ENCODE data around the gene CLBA1. TPM values are rescaled to one million over a fixed set of nuclear protein-coding genes. Genes with fewer than 3 reads are reported as not detected.
"Not testable (repeated sequence)": the region's sequence is repeated elsewhere in the genome, so short reads cannot be mapped to it uniquely, and the experiment has no call there.

The CLBA1 gene
- total RNA-seq, 1 donor from 2014 or later = 7.7 TPM

DNA sequence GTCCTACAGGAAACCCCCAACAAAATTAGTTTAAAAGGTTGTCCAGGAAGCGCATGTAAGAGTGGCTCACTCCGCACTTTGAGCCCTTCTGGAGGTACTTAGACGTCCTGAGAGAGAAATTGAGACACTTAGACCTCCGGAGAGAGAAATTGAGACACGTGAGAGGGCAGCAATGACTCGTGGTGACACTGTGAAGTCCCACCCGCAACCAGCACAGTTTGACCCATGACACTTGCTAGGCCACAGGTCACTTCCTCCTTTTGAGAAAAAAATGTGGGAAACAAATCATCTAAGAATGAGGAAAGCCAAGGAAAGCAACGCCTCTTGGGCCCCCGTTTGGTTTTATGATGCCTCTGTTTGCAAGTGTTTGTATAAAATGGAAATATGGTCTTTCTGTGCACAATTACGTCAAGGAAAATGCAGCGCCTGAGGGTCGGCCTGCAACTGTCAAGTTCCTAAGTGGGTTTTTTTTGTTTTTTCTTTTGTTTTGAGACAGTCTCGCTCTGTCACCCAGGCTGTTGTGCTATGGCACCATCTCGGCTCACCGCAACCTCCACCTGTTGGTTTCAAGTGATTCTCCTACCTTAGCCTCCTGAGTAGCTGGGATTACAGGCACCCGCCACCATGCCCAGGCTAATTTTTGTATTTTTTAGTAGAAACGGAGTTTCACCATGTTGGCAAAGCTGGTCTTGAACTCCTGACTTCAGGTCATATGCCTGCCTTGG lies 48.9 kb downstream of the CLBA1 start:
- TF ChIP-seq, protein P1, sequence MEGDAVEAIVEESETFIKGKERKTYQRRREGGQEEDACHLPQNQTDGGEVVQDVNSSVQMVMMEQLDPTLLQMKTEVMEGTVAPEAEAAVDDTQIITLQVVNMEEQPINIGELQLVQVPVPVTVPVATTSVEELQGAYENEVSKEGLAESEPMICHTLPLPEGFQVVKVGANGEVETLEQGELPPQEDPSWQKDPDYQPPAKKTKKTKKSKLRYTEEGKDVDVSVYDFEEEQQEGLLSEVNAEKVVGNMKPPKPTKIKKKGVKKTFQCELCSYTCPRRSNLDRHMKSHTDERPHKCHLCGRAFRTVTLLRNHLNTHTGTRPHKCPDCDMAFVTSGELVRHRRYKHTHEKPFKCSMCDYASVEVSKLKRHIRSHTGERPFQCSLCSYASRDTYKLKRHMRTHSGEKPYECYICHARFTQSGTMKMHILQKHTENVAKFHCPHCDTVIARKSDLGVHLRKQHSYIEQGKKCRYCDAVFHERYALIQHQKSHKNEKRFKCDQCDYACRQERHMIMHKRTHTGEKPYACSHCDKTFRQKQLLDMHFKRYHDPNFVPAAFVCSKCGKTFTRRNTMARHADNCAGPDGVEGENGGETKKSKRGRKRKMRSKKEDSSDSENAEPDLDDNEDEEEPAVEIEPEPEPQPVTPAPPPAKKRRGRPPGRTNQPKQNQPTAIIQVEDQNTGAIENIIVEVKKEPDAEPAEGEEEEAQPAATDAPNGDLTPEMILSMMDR (IDR thresholded peaks at IDR 0.05) = no peak
- Mint-ChIP-seq H3K9me3 (ENCODE audit: unreplicated experiment) (no peaks in the 10 kb centered on the region), H3K27me3 (ENCODE audit: unreplicated experiment) (peaks cover 9% of the 10 kb centered on the region), H3K4me1 (ENCODE audit: unreplicated experiment) (peaks cover 10% of the 10 kb centered on the region), H3K27ac (ENCODE audit: unreplicated experiment) (no peak overlapping the region), H3K36me3 (ENCODE audit: unreplicated experiment) (no peaks in the 10 kb centered on the region), H3K4me3 (ENCODE audit: unreplicated experiment) (no peak overlapping the region)
- no peak for DNase-seq (ENCODE audit: extremely low spot score, unreplicated experiment)

DNA sequence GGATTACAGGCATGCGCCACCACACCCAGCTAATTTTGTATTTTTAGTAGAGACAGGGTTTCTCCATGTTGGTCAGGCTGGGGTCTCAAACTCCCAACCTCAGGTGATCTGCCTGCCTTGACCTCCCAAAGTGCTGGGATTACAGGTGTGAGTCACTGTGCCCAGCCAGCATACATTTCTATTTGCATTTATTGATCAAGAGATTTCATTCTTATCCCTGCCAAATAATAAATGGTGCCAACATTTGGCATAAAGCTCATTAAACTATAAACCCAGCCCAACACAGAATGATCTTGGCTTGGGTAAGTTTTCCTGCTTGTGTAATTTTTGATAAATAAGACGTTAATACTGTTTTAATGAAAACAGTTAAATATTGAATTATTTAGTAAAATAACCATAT lies 50.0 kb downstream of the CLBA1 start:
- not testable (repeated sequence) for H3K9me3 Mint-ChIP-seq (ENCODE audit: unreplicated experiment); H3K4me3 Mint-ChIP-seq (ENCODE audit: unreplicated experiment); DNase-seq (ENCODE audit: extremely low spot score, unreplicated experiment); H3K36me3 Mint-ChIP-seq (ENCODE audit: unreplicated experiment); H3K27ac Mint-ChIP-seq (ENCODE audit: unreplicated experiment)
- peaks cover 10% of the 10 kb centered on the region for H3K4me1 Mint-ChIP-seq (ENCODE audit: unreplicated experiment)
- H3K27me3 Mint-ChIP-seq (ENCODE audit: unreplicated experiment) = peaks cover 12% of the 10 kb centered on the region

DNA sequence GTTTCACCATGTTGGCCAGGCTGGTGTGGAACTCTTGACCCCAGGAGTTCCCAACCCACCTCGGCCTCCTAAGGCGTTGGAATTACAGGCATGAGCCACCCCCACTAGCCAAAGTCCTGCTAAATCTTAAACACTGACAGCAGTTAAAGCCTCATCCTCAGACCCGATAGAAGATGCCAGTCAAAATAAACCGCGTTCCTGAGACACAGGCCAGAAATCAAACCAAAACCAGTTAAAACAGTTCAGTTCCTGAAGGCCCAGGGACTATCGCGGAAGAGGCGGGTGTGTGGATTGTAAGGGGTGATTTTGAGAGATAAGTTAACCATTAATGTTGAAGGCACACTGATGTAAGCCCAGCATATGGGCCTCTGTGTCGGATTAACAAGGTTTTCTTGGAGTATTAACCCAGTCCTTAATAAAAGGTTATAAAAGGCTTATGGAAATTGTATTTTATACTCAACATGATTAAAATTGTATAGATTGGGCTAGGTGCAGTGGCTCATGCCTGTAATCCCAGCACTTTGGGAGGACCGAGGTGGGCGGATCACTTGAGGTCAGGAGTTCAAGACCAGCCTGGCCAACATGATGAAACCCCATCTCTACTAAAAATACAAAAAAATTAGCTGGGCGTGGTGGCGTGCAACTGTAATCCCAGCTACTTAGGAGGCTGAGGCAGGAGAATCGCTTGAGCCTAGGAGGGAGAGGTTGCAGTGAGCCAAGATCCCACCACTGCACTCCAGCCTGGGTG lies 54.0 kb downstream of the CLBA1 start:
- peaks cover 9% of the 10 kb centered on the region for H3K27me3 Mint-ChIP-seq (ENCODE audit: unreplicated experiment)
- H3K27ac Mint-ChIP-seq (ENCODE audit: unreplicated experiment) = no peak overlapping the region
- no peak overlapping the region for H3K4me3 Mint-ChIP-seq (ENCODE audit: unreplicated experiment)
- TF ChIP-seq, protein P1 (IDR thresholded peaks at IDR 0.05) = no peak
- no peaks in the 10 kb centered on the region for H3K36me3 Mint-ChIP-seq (ENCODE audit: unreplicated experiment)
- no peak for DNase-seq (ENCODE audit: extremely low spot score, unreplicated experiment)
- H3K9me3 Mint-ChIP-seq (ENCODE audit: unreplicated experiment) = no peaks in the 10 kb centered on the region
- H3K4me1 Mint-ChIP-seq (ENCODE audit: unreplicated experiment) = peaks cover 6% of the 10 kb centered on the region

DNA sequence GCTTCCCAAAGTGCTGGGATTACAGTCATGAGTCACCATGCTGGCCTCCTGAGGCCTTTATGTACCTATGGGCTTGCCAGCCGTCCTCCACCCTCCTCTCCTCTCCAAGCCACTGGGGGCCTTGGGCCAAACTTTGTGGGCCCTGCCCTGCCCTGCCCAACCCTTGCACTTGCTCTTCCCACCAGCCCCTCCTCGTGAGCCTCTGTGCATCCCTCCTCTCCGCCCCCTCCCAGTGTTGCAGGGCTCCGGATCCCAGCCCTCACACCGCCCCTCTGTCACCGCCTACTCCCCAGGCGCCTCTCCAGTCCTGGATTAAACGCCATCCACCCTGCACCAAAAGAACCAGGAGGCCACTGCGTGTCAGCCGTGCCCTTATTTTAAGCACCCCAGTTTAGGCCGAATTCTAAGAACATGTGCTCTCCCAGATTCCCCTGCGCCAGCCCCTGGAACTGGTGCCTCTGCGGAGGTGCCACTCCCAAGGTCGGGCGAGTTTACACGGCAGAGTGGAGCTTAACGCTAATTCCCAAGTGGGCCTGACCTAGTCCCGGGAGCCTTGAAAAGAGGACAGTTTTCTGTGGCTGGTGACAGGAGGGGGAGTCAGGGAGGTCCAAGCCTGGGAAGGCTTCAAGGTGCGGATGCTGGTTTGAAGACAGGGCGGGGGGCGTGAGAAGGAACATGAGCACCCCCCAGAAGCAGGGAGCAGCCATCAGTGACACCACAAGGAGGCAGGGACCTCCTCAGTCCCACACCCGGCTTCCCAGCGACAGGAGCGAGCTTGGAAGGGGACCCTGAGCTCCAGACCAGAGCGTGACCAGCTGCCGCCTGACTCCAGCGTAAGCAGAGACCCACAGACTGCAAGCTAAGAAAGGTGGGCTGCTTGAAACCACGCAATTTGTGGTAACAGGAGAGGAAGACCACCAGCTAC lies 56.5 kb downstream of the CLBA1 start:
- TF ChIP-seq, protein P1 (IDR thresholded peaks at IDR 0.05) = no peak
- Mint-ChIP-seq H3K4me3 (ENCODE audit: unreplicated experiment) (no peak overlapping the region), H3K36me3 (ENCODE audit: unreplicated experiment) (no peaks in the 10 kb centered on the region), H3K9me3 (ENCODE audit: unreplicated experiment) (no peaks in the 10 kb centered on the region), H3K27ac (ENCODE audit: unreplicated experiment) (no peak overlapping the region), H3K27me3 (ENCODE audit: unreplicated experiment) (peaks cover 9% of the 10 kb centered on the region), H3K4me1 (ENCODE audit: unreplicated experiment) (peaks cover 8% of the 10 kb centered on the region)
- no peak for DNase-seq (ENCODE audit: extremely low spot score, unreplicated experiment)

DNA sequence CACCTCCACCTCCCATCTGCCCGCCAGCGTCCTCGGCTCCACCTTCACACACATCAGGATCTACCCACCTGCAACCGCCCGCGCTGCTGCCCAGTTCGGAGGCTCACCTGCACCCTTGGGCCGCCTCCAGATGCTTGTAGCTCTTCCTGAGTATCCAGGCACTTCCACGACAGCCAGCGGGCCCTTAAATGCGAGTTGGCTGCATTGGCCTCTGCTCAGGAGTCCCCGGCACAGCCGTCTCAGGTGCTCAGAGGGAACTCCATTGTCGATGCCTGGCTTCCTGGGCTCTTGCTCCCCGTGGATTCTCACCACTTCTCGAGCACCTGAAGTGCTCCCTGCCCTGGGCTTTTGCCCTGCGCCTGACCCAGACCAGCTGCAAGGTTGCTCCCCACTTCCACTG lies 57.2 kb downstream of the CLBA1 start:
- TF ChIP-seq, protein P1 (IDR thresholded peaks at IDR 0.05) = no peak
- H3K27ac Mint-ChIP-seq (ENCODE audit: unreplicated experiment) = no peak overlapping the region
- DNase-seq (ENCODE audit: extremely low spot score, unreplicated experiment) = no peak

More for the DNA sequence above, 57.2 kb downstream of the CLBA1 start:
- H3K27me3 Mint-ChIP-seq (ENCODE audit: unreplicated experiment) = peaks cover 9% of the 10 kb centered on the region
- H3K4me3 Mint-ChIP-seq (ENCODE audit: unreplicated experiment) = no peak overlapping the region
- peaks cover 8% of the 10 kb centered on the region for H3K4me1 Mint-ChIP-seq (ENCODE audit: unreplicated experiment)
- H3K9me3 Mint-ChIP-seq (ENCODE audit: unreplicated experiment) = no peaks in the 10 kb centered on the region
- H3K36me3 Mint-ChIP-seq (ENCODE audit: unreplicated experiment) = no peaks in the 10 kb centered on the region

Data from osteocyte (in vitro differentiated cells).